GM21528 (cell line): ENCODE results near the gene MTIF2.
"Not testable (repeated sequence)": the region's sequence is repeated elsewhere in the genome, so short reads cannot be mapped to it uniquely, and the experiment has no call there.

Experiments used
- ATAC-seq: cut with Tn5 transposase; IDR thresholded peaks from one replicate; pipeline ENCODE4 v1.9.1; 2021; ENCODE audit warnings: mild to moderate bottlenecking, moderate library complexity; ENCODE audit not compliant: unreplicated experiment, low FRiP score

MTIF2 gene, protein sequence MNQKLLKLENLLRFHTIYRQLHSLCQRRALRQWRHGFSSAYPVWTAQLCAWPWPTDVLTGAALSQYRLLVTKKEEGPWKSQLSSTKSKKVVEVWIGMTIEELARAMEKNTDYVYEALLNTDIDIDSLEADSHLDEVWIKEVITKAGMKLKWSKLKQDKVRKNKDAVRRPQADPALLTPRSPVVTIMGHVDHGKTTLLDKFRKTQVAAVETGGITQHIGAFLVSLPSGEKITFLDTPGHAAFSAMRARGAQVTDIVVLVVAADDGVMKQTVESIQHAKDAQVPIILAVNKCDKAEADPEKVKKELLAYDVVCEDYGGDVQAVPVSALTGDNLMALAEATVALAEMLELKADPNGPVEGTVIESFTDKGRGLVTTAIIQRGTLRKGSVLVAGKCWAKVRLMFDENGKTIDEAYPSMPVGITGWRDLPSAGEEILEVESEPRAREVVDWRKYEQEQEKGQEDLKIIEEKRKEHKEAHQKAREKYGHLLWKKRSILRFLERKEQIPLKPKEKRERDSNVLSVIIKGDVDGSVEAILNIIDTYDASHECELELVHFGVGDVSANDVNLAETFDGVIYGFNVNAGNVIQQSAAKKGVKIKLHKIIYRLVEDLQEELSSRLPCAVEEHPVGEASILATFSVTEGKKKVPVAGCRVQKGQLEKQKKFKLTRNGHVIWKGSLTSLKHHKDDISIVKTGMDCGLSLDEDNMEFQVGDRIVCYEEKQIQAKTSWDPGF

DNA sequence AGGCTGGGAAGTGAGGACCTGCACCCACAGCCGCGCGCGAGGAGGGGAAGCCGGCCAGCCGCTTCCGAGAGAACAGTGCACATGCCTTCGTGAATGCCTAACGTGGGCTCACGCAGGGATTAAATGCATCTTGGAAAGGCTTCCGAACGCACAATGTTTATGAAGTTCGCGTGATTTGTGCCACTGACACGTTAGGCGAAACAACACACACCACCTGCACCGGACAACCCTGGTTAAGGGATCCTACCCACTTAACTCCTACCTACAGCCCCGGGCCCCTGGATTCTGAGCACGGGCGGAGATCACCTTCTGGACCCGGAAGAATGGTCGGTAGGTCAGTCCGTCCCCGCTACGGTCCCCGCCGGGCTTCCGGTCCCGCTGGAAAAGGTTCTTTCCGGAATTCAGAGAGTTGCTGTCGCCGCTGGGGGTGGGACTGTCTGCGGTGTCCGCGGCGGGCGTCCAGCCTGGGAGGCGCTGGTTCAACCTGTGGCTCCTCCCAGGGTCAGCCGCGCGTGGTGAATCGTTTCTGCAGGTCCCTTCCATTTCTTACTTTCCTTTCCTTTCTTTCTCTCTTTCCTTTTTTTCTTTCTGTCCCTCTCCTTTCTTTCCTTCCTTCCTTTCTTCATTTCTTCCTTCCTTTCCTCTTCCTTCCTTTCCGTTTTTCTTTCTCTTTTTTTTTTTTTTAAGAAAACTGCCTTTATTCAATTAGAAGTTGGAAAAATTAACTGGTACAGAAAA lies at the start of gene MTIF2:
Gene MTIF2, minus strand, starts transcription at position 325 of the 738 bp plus-strand sequence. CDS start 5,373 bp downstream, outside the sequence.
- peak; percentile 96 for ATAC-seq

DNA sequence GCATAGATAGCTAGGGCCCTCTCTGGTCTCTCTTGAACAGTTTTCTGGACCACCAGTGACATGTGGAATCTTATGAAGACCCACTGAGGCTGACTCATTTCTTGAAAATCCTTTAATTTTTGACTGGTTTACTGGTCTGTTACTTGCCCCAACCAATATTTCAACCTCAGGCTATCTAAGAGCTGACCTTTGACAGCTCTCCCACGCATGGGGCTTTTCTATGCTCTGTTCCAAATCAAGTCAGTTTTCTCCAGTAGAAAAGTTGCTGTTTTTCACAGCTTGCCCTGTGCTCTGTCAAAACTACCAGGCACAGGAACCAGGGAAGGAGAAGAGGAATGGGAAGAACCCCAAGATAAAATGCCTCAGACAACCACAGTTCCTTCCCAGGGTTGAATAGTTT lies 46.0 kb upstream of the MTIF2 start:
- ATAC-seq, result no peak

DNA sequence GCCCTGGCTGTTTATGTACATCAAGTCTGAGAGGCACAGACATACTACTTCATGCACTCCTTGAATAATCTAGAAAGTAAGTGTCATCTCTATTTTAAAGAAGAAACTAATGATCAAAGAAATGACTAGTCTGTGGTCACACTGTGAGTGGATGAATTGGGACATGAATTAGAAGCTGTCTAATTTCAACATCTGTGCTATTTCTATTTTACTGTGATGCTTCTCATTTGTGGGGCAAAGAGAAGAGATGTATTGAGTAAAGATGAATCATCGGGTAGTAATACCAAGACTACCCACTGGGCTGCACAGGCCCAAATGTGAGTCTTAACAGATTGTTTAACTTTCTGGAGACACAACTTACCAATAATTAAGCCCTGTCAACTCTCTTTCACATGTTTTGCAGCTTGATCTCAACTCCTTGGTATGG lies 42.4 kb upstream of the MTIF2 start:
- ATAC-seq, result peak; percentile 95

DNA sequence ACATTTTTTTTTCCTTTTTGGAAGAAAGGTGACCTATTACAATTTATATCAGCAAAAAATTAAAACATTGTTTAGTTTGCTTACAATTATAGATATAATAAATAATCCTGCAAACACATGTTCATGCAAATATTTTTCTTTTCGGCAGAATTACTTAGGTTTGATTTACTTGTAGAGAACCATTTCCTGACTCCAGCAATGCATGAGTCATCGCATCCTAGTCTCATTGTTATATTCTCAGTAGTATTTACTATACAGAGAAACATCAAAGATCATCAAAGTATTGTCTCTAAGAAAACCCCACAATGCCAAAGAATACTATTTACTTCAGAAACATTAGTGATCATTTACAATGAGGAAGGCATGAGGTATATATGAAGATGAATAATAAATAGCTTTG lies 40.4 kb upstream of the MTIF2 start:
- ATAC-seq, result no peak

DNA sequence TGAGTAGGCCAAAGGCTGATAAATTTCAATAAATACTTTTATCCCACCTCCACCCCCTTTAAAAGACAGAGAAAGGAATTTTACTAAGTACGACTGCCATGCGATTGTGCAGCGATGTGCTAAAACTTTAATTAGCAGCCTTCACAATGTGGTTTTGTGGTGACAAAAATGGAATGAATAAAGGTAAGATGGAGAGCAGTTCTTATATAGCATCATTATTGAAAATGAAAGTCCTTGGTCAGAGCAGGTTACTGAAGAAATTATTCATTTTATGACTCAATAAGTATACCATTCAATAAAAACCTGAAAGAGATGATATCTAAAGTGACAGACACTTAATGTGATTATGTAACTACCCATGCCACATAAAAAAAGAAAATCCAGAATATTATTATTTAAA lies 33.2 kb upstream of the MTIF2 start:
- ATAC-seq, result peak; percentile 69

DNA sequence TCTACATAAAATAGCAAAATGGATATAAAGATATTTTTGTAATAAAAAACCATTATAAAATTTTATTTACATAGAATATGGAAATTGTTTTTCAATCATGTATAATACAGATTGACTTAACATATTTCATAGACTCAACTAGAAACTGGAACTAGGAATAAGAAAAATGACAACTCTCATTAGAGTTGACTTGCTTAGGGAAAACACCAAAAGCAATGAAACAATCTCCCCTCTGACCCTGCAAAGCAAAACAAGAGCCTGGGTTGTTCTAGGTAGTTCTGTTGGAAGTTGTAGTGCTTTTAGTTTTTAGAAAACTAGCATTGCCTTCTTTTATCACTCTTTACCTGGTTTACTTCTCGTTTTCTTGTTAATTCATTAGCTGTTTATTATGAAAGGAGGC lies 32.2 kb upstream of the MTIF2 start:
- no peak for ATAC-seq

DNA sequence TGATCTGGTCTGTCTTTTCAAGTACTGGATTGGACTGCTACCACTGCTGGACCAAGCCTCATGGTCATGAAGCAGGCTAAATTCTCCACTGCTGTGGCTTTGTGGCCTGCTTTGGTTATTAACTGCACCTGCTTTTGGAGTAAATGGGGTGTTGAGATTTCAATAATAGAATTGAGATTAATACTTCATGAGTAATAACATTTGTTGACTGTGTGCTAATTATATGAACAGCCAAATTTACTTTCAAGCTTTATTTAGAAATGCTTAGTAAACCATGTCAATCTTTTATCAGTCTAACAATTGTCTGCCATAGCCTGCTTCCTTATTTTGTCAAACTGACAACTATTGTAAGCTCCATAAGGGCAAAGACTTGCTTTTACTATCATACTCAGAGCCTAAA lies 27.4 kb upstream of the MTIF2 start:
- peak; percentile 44 for ATAC-seq

DNA sequence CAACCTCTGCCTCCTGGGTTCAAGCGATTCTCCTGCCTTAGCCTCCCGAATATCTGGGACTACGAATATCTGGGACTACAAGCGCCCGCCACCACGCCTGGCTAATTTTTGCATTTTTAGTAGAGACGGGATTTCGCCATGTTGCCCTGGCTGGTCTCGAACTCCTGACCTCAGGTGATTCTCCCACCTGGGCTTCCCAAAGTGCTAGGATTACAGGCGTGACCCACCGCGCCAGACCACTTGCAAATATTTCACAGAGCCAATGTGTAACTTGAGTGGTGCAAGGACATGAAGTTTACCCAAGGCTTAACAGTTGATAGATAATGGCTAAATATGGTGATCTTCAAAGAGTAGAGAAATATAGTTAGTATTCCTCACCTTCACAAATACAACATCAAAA lies 14.1 kb upstream of the MTIF2 start:
- no peak for ATAC-seq

DNA sequence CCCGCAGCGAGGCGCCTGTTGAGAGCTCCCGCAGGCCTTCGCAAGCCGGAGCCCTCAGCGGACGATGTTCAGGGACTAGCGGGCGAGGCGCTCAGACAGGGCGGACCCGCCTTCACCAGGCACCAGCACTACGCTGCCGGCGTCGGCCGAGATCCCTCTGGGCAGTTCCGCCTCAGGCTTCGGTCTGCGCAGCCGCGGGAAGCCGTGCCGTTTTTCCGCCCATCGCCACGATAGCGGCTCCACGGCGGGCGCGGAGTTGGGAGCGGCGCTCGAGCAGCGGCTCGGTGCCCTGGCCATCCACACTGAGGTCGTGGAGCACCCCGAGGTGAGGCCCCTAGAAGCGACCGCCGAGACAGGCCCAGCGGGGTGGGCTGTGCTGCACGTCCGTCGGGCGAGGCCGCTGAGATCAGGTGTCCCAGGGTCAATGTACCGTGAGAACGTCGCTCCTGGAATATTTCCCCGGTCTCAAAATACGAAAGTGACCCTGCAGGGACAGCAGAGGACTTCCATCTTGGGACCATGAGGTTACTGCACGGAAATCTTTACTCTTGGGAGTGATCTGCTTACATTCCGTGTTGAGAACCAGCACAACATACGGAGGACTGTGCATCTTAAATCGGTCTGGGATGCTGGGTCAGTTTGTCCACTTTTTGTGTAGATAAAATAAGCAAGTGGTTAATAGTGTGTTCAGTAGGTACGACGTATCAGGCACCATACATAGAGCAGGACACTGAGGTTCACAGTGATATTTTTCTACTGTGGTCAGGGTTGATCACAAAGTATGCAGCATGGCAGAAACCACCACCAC lies 13.3 kb upstream of the MTIF2 start:
- ATAC-seq, result peak; percentile 98

DNA sequence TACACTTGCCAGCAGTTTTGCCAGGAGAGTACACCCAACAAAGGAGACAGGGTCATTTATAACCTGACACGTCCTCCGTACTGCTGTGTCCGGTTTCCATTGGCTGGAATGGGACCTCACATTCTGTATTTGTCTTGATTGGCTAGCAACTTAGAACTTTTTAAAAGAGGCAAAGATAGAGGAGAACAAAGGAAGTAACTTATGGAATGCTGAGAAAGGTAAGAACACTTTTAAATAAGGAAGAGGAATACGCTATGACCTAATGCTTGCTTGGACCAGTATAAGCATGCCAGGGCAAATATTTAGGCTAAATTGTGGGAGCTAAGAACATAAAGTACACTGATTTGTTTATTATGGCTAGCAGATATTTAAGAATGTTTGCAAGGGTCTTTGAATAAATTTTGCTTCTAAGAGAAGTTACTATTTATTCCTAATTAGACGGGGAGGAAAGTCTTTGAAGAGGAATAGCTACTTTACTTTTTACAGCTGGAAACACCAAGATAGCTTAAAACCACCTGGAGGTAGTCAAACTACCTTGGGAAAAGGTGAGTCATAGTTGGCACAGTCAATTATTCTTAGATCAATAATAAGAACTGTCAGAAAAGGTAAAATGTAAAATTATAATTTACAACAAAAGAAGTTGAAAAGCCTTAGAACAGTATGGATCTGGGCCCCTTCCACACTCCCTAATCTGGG lies 12.0 kb upstream of the MTIF2 start:
- not testable (repeated sequence) for ATAC-seq

DNA sequence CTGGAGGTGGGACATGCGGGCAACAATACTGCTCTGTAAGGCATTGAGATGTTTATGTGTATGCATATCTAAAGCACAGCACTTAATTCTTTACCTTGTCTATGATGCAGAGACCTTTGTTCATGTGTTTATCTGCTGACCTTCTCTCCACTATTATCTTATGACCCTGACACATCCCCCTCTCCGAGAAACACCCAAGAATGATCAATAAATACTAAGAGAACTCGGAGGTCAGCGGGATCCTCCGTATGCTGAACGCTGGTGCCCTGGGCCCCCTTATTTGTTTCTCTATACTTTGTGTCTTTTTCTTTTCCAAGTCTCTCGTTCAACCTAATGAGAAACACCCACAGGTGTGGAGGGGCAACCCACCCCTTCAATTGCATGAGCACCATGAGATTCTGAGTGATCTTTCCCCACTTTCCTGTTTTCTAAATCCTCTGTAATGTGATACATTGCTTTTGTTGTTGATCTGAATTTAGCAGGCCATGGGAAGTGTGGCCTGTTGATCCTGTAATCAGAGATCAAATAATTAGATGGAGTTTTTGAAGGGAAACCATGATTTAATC lies 10.9 kb upstream of the MTIF2 start:
- not testable (repeated sequence) for ATAC-seq

DNA sequence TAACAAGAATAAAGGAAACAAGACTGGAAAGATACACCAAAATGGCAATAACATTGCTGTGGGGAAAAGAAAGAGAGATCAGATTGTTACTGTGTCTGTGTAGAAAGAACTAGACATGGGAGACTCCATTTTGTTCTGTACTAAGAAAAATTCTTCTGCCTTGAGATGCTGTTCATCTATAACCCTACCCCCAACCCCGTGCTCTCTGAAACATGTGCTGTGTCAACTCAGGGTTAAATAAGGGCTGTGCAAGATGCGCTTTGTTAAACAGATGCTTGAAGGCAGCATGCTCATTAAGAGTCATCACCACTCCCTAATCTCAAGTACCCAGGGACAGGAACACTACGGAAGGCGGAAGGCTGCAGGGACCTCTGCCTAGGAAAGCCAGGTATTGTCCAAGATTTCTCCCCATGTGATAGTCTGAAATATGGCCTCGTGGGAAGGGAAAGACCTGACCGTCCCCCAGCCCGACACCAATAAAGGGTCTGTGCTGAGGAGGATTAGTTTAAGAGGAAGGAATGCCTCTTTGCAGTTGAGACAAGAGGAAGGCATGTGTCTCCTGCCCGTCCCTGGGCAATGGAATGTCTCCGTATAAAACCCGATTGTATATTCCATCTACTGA lies 10.3 kb upstream of the MTIF2 start:
- ATAC-seq, result not testable (repeated sequence)

DNA sequence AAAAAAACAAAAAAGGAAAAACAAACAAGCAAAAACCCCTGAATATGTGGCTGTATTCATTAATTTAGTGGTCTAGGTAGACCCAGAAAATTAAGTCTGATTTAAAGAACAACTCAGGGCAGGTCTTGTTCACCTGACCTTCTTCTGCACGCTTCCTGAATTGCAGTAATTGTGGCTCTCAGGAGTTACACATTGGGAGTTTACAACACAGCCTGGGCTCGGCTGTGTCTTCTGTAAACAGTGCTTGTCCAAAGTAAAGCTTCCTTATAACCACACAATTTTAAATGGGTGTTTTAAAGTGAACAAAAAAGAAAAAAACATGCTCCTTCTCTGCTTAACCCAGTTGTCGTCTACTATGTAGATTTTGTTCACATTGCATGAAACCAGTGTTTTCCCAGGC lies 8.3 kb upstream of the MTIF2 start:
- no peak for ATAC-seq

DNA sequence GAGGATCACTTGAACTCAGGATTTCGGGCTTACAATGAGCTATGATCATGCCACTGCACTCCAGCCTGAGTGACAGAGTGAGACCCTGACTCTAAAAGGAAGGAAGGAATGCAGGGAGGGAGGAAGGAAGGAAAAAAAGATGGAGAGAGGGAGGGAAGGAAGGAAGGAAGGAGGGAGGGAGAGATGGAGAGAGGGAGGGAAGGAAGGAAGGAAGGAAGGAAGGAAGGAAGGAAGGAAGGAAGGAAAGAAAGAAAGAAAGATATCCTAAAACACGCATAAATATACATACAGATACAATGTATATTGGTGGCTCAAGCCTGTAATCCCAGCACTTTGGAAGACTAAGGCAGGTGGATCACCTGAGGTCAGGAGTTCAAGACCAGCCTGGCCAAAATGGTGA lies 5.3 kb upstream of the MTIF2 start:
- not testable (repeated sequence) for ATAC-seq

DNA sequence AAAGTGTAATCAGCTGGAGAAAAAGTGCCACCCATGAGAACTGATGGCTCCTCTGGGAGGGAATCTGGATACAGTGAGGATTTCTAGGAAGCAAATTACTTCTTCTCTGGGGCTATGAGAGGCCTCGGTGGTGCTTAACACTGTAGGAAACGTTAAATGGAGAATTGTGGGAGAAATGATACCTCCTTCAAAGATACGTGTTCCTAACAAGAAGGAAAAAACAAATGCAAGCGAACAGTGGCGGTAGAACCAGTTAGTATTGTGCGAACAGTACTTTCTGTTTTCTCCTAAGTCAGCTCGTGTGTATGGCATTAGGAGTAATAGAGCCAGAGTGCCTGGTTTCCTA lies 587 bp upstream of the MTIF2 start:
- ATAC-seq, result no peak

DNA sequence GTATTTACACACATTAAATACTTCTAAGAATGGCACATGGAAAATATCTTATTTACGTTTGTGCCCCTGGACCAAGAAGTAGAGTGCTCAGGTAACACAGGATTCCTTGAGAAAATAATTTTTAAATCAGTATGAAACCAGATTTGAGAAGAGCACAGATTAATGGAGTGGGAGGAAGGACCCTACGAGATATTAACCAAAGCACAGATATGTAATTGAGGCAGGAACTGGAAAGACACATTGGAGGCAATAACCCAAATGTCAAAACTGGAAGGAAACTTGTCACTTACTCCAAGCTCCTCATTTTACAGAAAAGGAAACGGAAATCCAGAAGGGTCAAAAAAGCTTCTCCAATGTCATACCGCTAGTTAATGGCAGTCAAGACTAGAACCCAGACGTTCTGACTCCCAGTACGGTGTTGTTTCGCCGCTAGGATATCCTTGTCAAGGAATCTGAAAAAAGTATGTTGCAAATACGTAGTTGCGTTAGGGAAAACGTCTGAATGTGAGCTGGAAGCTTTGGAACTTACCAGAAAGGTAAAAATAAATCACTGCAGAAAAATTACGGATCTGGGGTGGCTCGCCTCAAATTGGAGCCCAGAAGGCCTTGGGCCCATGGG lies 634 bp downstream of the MTIF2 start:
- ATAC-seq, result no peak

DNA sequence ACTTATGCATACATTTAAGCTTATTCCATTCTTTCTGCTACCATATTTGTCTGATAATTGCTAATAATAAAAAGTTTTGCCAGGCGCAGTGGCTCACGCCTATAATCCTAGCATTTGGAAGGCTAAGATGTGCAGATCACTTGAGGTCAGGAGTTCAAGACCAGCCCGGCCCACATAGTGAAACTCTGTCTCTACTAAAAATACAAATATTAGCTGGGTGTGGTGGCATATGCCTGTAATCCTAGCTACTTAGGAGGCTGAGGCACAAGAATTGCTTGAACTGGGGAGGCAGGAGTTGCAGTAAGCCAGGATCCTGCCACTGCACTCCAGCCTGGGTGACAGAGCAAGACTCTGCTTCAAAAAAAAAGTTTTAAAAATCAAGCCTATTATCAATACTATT lies 9.4 kb downstream of the MTIF2 start:
- ATAC-seq, result not testable (repeated sequence)

DNA sequence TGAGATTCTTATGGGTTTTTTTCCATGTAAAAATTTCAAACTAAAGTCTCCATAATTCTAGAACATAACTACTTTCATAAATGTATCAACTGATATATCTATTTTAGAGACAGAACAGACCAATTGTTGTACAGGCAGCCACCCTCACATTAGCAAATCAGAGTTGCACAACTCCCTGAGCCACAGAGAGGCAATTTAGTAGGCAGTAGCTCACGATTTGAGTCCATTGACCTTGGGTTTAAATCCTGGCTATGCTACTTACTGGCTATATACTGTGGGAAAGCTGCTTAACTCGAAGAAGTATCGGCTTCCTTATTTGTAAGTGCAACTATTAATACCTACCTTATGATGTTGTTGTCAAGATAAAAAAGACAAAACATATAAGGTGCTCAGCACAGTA lies 16.2 kb downstream of the MTIF2 start:
- ATAC-seq, result no peak

DNA sequence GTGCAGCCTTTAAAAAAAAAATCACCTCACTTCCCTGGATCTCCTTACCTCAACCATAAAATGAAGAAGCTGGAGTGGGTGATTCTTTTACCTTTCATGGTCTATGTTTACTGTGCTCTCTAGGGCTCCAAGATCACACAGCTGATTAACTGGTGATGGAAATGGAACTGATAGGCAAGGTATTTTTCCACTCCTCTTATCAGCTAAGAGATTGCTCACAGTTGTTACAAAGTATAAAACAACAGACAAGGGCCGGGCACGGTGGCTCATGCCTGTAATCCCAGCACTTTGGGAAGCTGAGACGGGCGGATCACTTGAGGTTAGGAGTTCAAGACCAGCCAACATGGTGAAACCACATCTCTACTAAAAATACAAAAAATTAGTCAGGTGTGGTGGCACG lies 22.0 kb downstream of the MTIF2 start:
- ATAC-seq, result no peak
